H1 (cell line): ENCODE results near the gene ANXA3. TPM values are rescaled to one million over a fixed set of nuclear protein-coding genes. Genes with fewer than 3 reads are reported as not detected.

Source experiments
- CHD7 ChIP-seq: fragments of 300-600 bp; sonication (generic); IDR thresholded peaks from 2 replicates; pipeline ENCODE4 v1.7.1; 2012; ENCODE audit warnings: low read length, moderate library complexity, mild to moderate bottlenecking, inconsistent platforms; ENCODE audit not compliant: insufficient replicate concordance
- polyA plus RNA-seq, 7 experiments: library from polyadenylated mRNA; depleted of rRNA in 3 of 7; stranded (reverse) in 5 of 7; unstranded in 2 of 7; fragments of >200 nt in 5 of 7; fragments of 200-250 nt in 2 of 7; gene quantifications; 1 replicate in 5 of 7; 2 replicates in 1 of 7; 4 replicates in 1 of 7; pipeline versions ENCODE4 v1.2.1 to v1.2.3, GENCODE V29; 2011 to 2013; ENCODE audit warnings: missing spikeins in 2 of 7, mixed read lengths in 2 of 7
- total RNA-seq: library from RNA; stranded (reverse); fragmentation: NEBNext Ultra II Directional; extraction: Animal tissue kit (Norgen Biotek cat#: 25700); gene quantifications from 2 replicates; pipeline ENCODE4 v1.2.1, GENCODE V29; 2021

Gene ANXA3
- total and polyA plus RNA-seq, 2 of the 8 experiments (the other 6 are each of a cell fraction or from before 2014, with no cell fraction given): 10.3 to 27.3 TPM

- TF ChIP-seq CHD7: no peak
Measured at GRCh38 chr4:78613522-78614321, 62.2 kb downstream of the ANXA3 start (continued).
